WERI-Rb-1 (cell line): Measurements from ENCODE around the gene MRPL28.

Source experiments
- DNase-seq: peaks from one replicate; pipeline ENCODE4 v3.0.0-alpha.2; 2020
- H3K27ac ChIP-seq: fragments of 250-450 bp; sonication (Bioruptor Pico); 2 replicates; pipeline ENCODE4 v1.5.1; 2020; ENCODE audit warnings: mild to moderate bottlenecking, moderate library complexity
- H3K27me3 ChIP-seq: fragments of 250-450 bp; sonication (Bioruptor Pico); 2 replicates; pipeline ENCODE4 v1.5.1; 2021; ENCODE audit warnings: mild to moderate bottlenecking, low read depth, moderate library complexity; ENCODE audit not compliant: insufficient read depth, severe bottlenecking
- H3K36me3 ChIP-seq: fragments of 250-450 bp; sonication (Bioruptor Pico); 2 replicates; pipeline ENCODE4 v1.5.1; 2020; ENCODE audit warnings: mild to moderate bottlenecking, moderate library complexity
- H3K4me3 ChIP-seq: 2 replicates; pipeline ENCODE4 v1.5.1; 2011; ENCODE audit warnings: low read depth, mild to moderate bottlenecking, control low read depth, low read length
- H3K9me3 ChIP-seq: fragments of 250-450 bp; sonication (Bioruptor Pico); 2 replicates; pipeline ENCODE4 v1.5.1; 2021; ENCODE audit warnings: mild to moderate bottlenecking, moderate library complexity; ENCODE audit not compliant: severe bottlenecking
- CTCF ChIP-seq: IDR thresholded peaks from 2 replicates; pipeline ENCODE4 v1.5.1; 2011; ENCODE audit warnings: low read depth, mild to moderate bottlenecking, control low read depth, inconsistent platforms, low read length

Gene MRPL28

GRCh38 chr16:398561-399339 lies 28.4 kb upstream of the MRPL28 start:
- DNase-seq: no peak
- H3K9me3 ChIP-seq: no peaks in the 10 kb centered on the region
- peaks cover 30% of the 10 kb centered on the region for H3K36me3 ChIP-seq
- 0 out of 2 replicates have a peak overlapping the region, but pooled peaks have one; percentile 57 for H3K27ac ChIP-seq
- no peaks in the 10 kb centered on the region for H3K27me3 ChIP-seq
- no peak for TF ChIP-seq CTCF
- H3K4me3 ChIP-seq: no peak overlapping the region

- Histone ChIP-seq H3K9me3 (no peaks in the 10 kb centered on the region), H3K27ac (peak overlapping the region; percentile 57), H3K4me3 (peak overlapping the region; percentile 13), H3K36me3 (peaks cover 30% of the 10 kb centered on the region), H3K27me3 (no peaks in the 10 kb centered on the region)
- peak; percentile 33 for TF ChIP-seq CTCF
- peak; percentile 82 for DNase-seq
Observed at GRCh38 chr16:397736-398332, 27.5 kb upstream of the MRPL28 start.

GRCh38 chr16:397135-397661 lies 26.9 kb upstream of the MRPL28 start, which contains the start of gene NME4:
Gene NME4 (plus strand): TSS chr16:397199. CDS start chr16:397223, 24 bp downstream.
- peak within 1 kb of the TSS; percentile 97 for H3K27ac ChIP-seq
- DNase-seq: no peak
- no peaks in the 10 kb centered on the region for H3K9me3 ChIP-seq
- H3K4me3 ChIP-seq: peak within 1 kb of the TSS; percentile 84
- TF ChIP-seq CTCF: no peak
- peaks cover 30% of the 10 kb centered on the region for H3K36me3 ChIP-seq
- no peaks in the 10 kb centered on the region for H3K27me3 ChIP-seq

- Histone ChIP-seq H3K36me3 (peaks cover 30% of the 10 kb centered on the region), H3K4me3 (peak overlapping the region; percentile 84), H3K27ac (peak overlapping the region; percentile 79), H3K9me3 (peaks cover 4% of the 10 kb centered on the region), H3K27me3 (no peaks in the 10 kb centered on the region)
- no peak for TF ChIP-seq CTCF
- DNase-seq: peak; percentile 78
Observed at GRCh38 chr16:396605-397004, 26.3 kb upstream of the MRPL28 start.

GRCh38 chr16:396199-396598 lies 25.9 kb upstream of the MRPL28 start:
- H3K27ac ChIP-seq: peak overlapping the region; percentile 79
- no peaks in the 10 kb centered on the region for H3K27me3 ChIP-seq
- no peak for DNase-seq
- TF ChIP-seq CTCF: no peak
- peaks cover 30% of the 10 kb centered on the region for H3K36me3 ChIP-seq
- peak overlapping the region; percentile 84 for H3K4me3 ChIP-seq
- peaks cover 4% of the 10 kb centered on the region for H3K9me3 ChIP-seq
